Esophagus (tissue), 2 donors: ENCODE data around the gene PTGER4. TPM values are rescaled to one million over a fixed set of nuclear protein-coding genes. Genes with fewer than 3 reads are reported as not detected.

ENCODE experiments used
- H3K27ac ChIP-seq, 2 donors: one replicate each; pipeline ENCODE4 v1.5.1; 2013; ENCODE audit warnings: low read depth in 2 of 2, mild to moderate bottlenecking in 2 of 2, inconsistent platforms in 1 of 2, low read length in 1 of 2, moderate library complexity in 1 of 2
- H3K27me3 ChIP-seq, 2 donors: one replicate each; pipeline ENCODE4 v1.6.1; 2013; ENCODE audit warnings: low read length in 2 of 2, control low read depth in 1 of 2, mild to moderate bottlenecking in 1 of 2; ENCODE audit not compliant: insufficient read depth in 2 of 2, control insufficient read depth in 1 of 2
- H3K36me3 ChIP-seq, 2 donors: one replicate each; pipeline ENCODE4 v1.6.1; 2013; ENCODE audit warnings: low read length in 1 of 2; ENCODE audit not compliant: control insufficient read depth in 2 of 2, insufficient read depth in 2 of 2
- H3K4me1 ChIP-seq, 2 donors: one replicate each; pipeline ENCODE4 v1.6.1; 2013; ENCODE audit warnings: low read length in 1 of 2; ENCODE audit not compliant: control insufficient read depth in 2 of 2, insufficient read depth in 2 of 2
- H3K4me3 ChIP-seq, 2 donors: one replicate each; pipeline ENCODE4 v1.5.1; 2013; ENCODE audit warnings: low read length in 2 of 2, mild to moderate bottlenecking in 2 of 2, low read depth in 1 of 2, moderate library complexity in 1 of 2
- H3K9me3 ChIP-seq, 2 donors: one replicate each; pipeline ENCODE4 v1.6.1; 2013; ENCODE audit warnings: mild to moderate bottlenecking in 2 of 2, low read depth in 1 of 2, low read length in 1 of 2, moderate library complexity in 1 of 2; ENCODE audit not compliant: control insufficient read depth in 2 of 2, insufficient read depth in 1 of 2
- WGBS, 2 donors: extraction: QIAGEN DNeasy Blood & Tissue Kit; methylation state at CpG; one replicate each; pipeline ENCODE4 v1.1.7; 2013; 5-methylcytosine and 5-hydroxymethylcytosine counted together
- polyA plus RNA-seq, 2 donors: library from polyadenylated mRNA; stranded (reverse); fragments of 200-250 nt; gene quantifications; one replicate each; pipeline ENCODE4 v1.2.3, GENCODE V29; 2013
- donor health status: healthy with polysubstance abuse.
- donor health status: Bipolar disorder and iron deficiency.

PTGER4 gene
- polyA plus RNA-seq, 2 donors = 1.2 to 1.4 TPM

- Histone ChIP-seq H3K4me3 (no peak overlapping the region), H3K27ac (no peak overlapping the region), H3K4me1 (no peaks in the 10 kb centered on the region), H3K36me3 (no peaks in the 10 kb centered on the region), H3K9me3 (no peaks in the 10 kb centered on the region), H3K27me3 (no peaks in the 10 kb centered on the region)
- 5 to 7% methylated on average over 1 of the region's 1 CpG for WGBS, 2 donors
These were observed 56.6 kb downstream of the PTGER4 start for GRCh38 chr5:40736103-40736875.

- no peaks in the 10 kb centered on the region for H3K9me3 ChIP-seq
- no peaks in the 10 kb centered on the region for H3K4me1 ChIP-seq
- H3K4me3 ChIP-seq = no peak overlapping the region
- H3K27me3 ChIP-seq = no peaks in the 10 kb centered on the region
- peaks cover 0 to 2% of the 10 kb centered on the region in 2 donors for H3K36me3 ChIP-seq
- no peak overlapping the region for H3K27ac ChIP-seq
These were observed 58.8 kb downstream of the PTGER4 start for GRCh38 chr5:40738502-40738901.

Other genes with a start within 250 kb of the PTGER4 start
- 1 to 10 TPM; 3.2 to 3.7 TPM for gene TTC33, start 76.0 kb downstream of the PTGER4 start, polyA plus RNA-seq
- 10 to 100 TPM; 13.6 to 15.7 TPM for gene PRKAA1, start 118.5 kb downstream of the PTGER4 start, polyA plus RNA-seq
- 1,000 to 10,000 TPM; 1,738 to 2,494 TPM for gene RPL37, start 155.3 kb downstream of the PTGER4 start, polyA plus RNA-seq
- gene CARD6, start 161.5 kb downstream of the PTGER4 start, polyA plus RNA-seq = 1 to 10 TPM; 6.4 to 7.9 TPM
- 10 to 100 TPM in 1 of 2 donors, 1 to 10 TPM in 1; 6.5 to 30.5 TPM for gene C7, start 229.6 kb downstream of the PTGER4 start, polyA plus RNA-seq